HepG2 (cell line): ENCODE measurements around the gene MXD3. TPM values are rescaled to one million over a fixed set of nuclear protein-coding genes. Genes with fewer than 3 reads are reported as not detected.

Source experiments
- AHR ChIP-seq: IDR thresholded peaks from 2 replicates; pipeline ENCODE4 v1.6.1; 2018; ENCODE audit warnings: missing genetic modification reagents, missing compliant biosample characterization
- CBX5 ChIP-seq: sonication (generic); formaldehyde crosslinking; IDR thresholded peaks from 2 replicates; pipeline ENCODE4 v1.4.0; 2020; ENCODE audit warnings: missing genetic modification reagents, borderline replicate concordance
- GRHL1 ChIP-seq: sonication (generic); formaldehyde crosslinking; conservative IDR thresholded peaks from 2 replicates; pipeline ENCODE4 v1.8.0; 2022; ENCODE audit warnings: missing genetic modification reagents
- MEF2D ChIP-seq: sonication (generic); formaldehyde crosslinking; IDR thresholded peaks from 2 replicates; pipeline ENCODE4 v1.5.1; 2020; ENCODE audit warnings: mild to moderate bottlenecking, missing genetic modification reagents
- PHF21A ChIP-seq: sonication (generic); formaldehyde crosslinking; IDR thresholded peaks from 2 replicates; pipeline ENCODE4 v1.5.0; 2020; ENCODE audit warnings: mild to moderate bottlenecking, missing genetic modification reagents
- TCF7 ChIP-seq: sonication (generic); IDR thresholded peaks from 2 replicates; pipeline ENCODE4 v1.6.1; 2016; ENCODE audit warnings: antibody characterized with exemption, low read depth
- TFAP4 ChIP-seq: sonication (generic); IDR thresholded peaks from 2 replicates; pipeline ENCODE4 v1.6.1; 2016; ENCODE audit warnings: low read depth, borderline replicate concordance
- TSC22D2 ChIP-seq: sonication (generic); formaldehyde crosslinking; IDR thresholded peaks from 2 replicates; pipeline ENCODE4 v1.5.1; 2020; ENCODE audit warnings: missing genetic modification reagents, mild to moderate bottlenecking, borderline replicate concordance
- ZNF121 ChIP-seq: sonication (generic); formaldehyde crosslinking; IDR thresholded peaks from 2 replicates; pipeline ENCODE4 v1.5.0; 2020; ENCODE audit warnings: mild to moderate bottlenecking, missing genetic modification reagents
- ZNF143 ChIP-seq: sonication (generic); formaldehyde crosslinking; IDR thresholded peaks from 2 replicates; pipeline ENCODE4 v1.4.0; 2020; ENCODE audit warnings: missing genetic modification reagents
- ZNF431 ChIP-seq: sonication (generic); formaldehyde crosslinking; IDR thresholded peaks from 2 replicates; pipeline ENCODE4 v1.9.0; 2022; ENCODE audit warnings: missing genetic modification reagents, low read depth, mild to moderate bottlenecking, borderline replicate concordance
- ZNF609 ChIP-seq: sonication (generic); formaldehyde crosslinking; IDR thresholded peaks from 2 replicates; pipeline ENCODE4 v1.4.0; 2020; ENCODE audit warnings: mild to moderate bottlenecking, missing genetic modification reagents, borderline replicate concordance
- ZNF766 ChIP-seq: sonication (generic); formaldehyde crosslinking; IDR thresholded peaks from 2 replicates; pipeline ENCODE4 v1.5.0; 2020; ENCODE audit warnings: missing genetic modification reagents, borderline replicate concordance
- polyA plus RNA-seq, 8 experiments: library from polyadenylated mRNA; depleted of rRNA in 3 of 8; stranded (reverse) in 7 of 8; unstranded in 1 of 8; fragments of >200 nt; fragmentation: Illumina TruSeq in 4 of 8; extraction: Trizol in 4 of 8; gene quantifications; 2 replicates each; pipeline versions ENCODE4 v1.2.1 to v1.2.3, GENCODE V29; 2011 to 2016; ENCODE audit warnings: low read depth in 4 of 8, missing spikeins in 1 of 8, mixed read lengths in 1 of 8; ENCODE audit not compliant: insufficient read depth in 1 of 8
- total RNA-seq, 5 experiments: library from RNA; depleted of rRNA; stranded (reverse); fragments of >200 nt; fragmentation: Illumina TruSeq; extraction: Trizol; gene quantifications; 2 replicates each; pipeline ENCODE4 v1.2.3, GENCODE V29; 2016; ENCODE audit warnings: low read depth in 1 of 5
- TF ChIP-seq, protein P1 (sequence below), 2 experiments: sonication (generic) in 1 of 2; formaldehyde crosslinking in 1 of 2; IDR thresholded peaks; 2 replicates each; pipeline versions ENCODE4 v1.6.1 to v1.9.0; 2014 to 2022; ENCODE audit warnings: antibody characterized with exemption in 1 of 2, borderline replicate concordance in 1 of 2, inconsistent platforms in 1 of 2, low read depth in 1 of 2, missing genetic modification reagents in 1 of 2

MXD3 gene
- total and polyA plus RNA-seq, 2 of the 13 experiments (the other 11 are each of a cell fraction or from before 2014, with no cell fraction given): 10.5 to 12.8 TPM

DNA sequence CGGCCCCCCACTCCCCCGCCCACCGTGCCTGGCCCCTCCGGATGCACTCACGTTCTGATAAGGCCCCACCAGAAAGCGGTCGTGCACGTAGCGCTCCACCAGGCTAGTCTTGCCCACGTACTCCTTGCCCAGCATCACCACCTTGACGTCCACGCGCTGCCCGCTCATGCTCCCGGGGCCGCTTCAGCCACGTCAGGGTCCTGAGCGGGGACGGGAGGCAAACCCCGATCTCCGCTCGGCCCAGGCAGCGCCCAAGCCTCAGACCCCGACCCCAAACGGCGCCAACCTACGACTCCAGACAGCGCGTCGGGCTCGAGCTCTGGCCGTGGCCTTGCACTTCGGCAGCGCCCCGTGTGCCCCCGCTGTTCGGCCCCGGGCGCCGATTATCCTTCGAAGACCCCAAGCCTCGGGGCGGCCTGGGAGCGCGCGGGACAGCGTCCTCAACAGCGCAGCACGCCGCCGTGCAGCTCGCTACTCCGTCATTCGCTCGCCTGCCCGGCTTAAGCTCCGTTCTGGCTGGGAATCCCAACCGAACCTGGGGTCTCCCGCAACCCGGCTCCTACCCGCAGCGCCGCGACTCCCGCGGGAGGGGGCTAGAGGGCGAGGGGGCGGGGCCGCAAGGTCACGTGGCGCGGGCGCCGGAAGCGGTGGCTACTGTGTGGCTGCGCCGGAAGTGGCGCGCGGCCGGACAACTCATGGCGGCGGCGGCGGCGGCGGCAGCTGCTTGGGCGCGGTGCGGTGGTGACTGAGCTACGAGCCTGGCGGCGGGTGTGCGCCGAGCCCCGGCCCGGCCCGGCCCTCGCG is 8.4 kb downstream of the MXD3 start, which contains the start of the genes PRELID1 and RAB24 (continued):
- TF ChIP-seq GRHL1 (CRISPR knock-in tag) (no peak), ZNF766 (peak; percentile 91; the same call in 1 of the 2 replicates), TSC22D2 (CRISPR knock-in tag) (no peak), ZNF143 (CRISPR knock-in tag) (no peak), TFAP4 (no peak), ZNF609 (CRISPR knock-in tag) (peak; percentile 66; the same call in 1 of the 2 replicates), ZNF121 (CRISPR knock-in tag) (peak; percentile 40; the same call in 1 of the 2 replicates), AHR (peak; percentile 33; the same call in 1 of the 2 replicates), TCF7 (no peak), PHF21A (CRISPR knock-in tag) (no peak), CBX5 (CRISPR knock-in tag) (no peak; the same call in 1 of the 2 replicates), ZNF431 (CRISPR knock-in tag) (peak; percentile 66; the same call in 1 of the 2 replicates), MEF2D (CRISPR knock-in tag) (peak; percentile 72)
- TF ChIP-seq, protein P1, sequence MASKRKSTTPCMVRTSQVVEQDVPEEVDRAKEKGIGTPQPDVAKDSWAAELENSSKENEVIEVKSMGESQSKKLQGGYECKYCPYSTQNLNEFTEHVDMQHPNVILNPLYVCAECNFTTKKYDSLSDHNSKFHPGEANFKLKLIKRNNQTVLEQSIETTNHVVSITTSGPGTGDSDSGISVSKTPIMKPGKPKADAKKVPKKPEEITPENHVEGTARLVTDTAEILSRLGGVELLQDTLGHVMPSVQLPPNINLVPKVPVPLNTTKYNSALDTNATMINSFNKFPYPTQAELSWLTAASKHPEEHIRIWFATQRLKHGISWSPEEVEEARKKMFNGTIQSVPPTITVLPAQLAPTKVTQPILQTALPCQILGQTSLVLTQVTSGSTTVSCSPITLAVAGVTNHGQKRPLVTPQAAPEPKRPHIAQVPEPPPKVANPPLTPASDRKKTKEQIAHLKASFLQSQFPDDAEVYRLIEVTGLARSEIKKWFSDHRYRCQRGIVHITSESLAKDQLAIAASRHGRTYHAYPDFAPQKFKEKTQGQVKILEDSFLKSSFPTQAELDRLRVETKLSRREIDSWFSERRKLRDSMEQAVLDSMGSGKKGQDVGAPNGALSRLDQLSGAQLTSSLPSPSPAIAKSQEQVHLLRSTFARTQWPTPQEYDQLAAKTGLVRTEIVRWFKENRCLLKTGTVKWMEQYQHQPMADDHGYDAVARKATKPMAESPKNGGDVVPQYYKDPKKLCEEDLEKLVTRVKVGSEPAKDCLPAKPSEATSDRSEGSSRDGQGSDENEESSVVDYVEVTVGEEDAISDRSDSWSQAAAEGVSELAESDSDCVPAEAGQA (IDR thresholded peaks at IDR 0.05; ENCODE audit: low read depth): peak; percentile 66; the same call in 1 of the 2 replicates
- TF ChIP-seq, protein P1 (CRISPR knock-in tag; IDR thresholded peaks at IDR 0.05; ENCODE audit: borderline replicate concordance): peak; percentile 73; the same call in 1 of the 2 replicates
